Calu3 (cell line): ENCODE results near the gene MRPS33. TPM values are rescaled to one million over a fixed set of nuclear protein-coding genes. Genes with fewer than 3 reads are reported as not detected.

Experiments used
- BruUV-seq: library from RNA; stranded (reverse); fragments of 400-500 nt; replicated peaks from 2 replicates; lab custom pipeline; 2021; lab: Mats Ljungman, UMichigan
- CTCF ChIA-PET: fragments of 300-600 bp; sonication (Branson Sonifier 250); formaldehyde crosslinking; loops from one replicate; lab custom pipeline; 2022; ENCODE audit warnings: antibody characterized with exemption; lab: Charles Lee
- DNase-seq: peaks from one replicate; pipeline ENCODE4 v3.0.0; 2022
- H3K27ac Mint-ChIP-seq: one replicate; pipeline ENCODE4 v1.8.0; 2022; ENCODE audit warnings: mixed read lengths; ENCODE audit not compliant: unreplicated experiment
- H3K27me3 Mint-ChIP-seq: one replicate; pipeline ENCODE4 v1.8.0; 2022; ENCODE audit warnings: mixed read lengths; ENCODE audit not compliant: unreplicated experiment
- H3K36me3 Mint-ChIP-seq: one replicate; pipeline ENCODE4 v1.8.0; 2022; ENCODE audit warnings: mild to moderate bottlenecking, moderate library complexity, mixed read lengths; ENCODE audit not compliant: insufficient read depth, unreplicated experiment
- H3K4me1 Mint-ChIP-seq: one replicate; pipeline ENCODE4 v1.8.0; 2022; ENCODE audit warnings: mild to moderate bottlenecking, low read depth, mixed read lengths; ENCODE audit not compliant: unreplicated experiment
- H3K4me3 Mint-ChIP-seq: one replicate; pipeline ENCODE4 v1.8.0; 2022; ENCODE audit warnings: mild to moderate bottlenecking, low read depth, moderate library complexity, mixed read lengths; ENCODE audit not compliant: unreplicated experiment
- H3K9me3 Mint-ChIP-seq: one replicate; pipeline ENCODE4 v1.8.0; 2022; ENCODE audit warnings: low read depth, mixed read lengths; ENCODE audit not compliant: unreplicated experiment
- intact Hi-C: fragments of 100-400 bp; cut with micrococcal nuclease; formaldehyde crosslinking; loops from one replicate; pipeline ENCODE4 v1.10.0; 2022; ENCODE audit not compliant: unreplicated experiment
- total RNA-seq: library from RNA; stranded (reverse); gene quantifications from 2 replicates; pipeline ENCODE4 v1.2.3, GENCODE V29; 2022
- TF ChIP-seq, protein P1 (sequence below): fragments of 200-600 bp; IDR thresholded peaks from one replicate; pipeline ENCODE4 v1.8.0; 2022; ENCODE audit warnings: antibody characterized with exemption; ENCODE audit not compliant: unreplicated experiment

Gene MRPS33
- total RNA-seq, 1 experiment from 2014 or later, result 54.6 TPM

DNA sequence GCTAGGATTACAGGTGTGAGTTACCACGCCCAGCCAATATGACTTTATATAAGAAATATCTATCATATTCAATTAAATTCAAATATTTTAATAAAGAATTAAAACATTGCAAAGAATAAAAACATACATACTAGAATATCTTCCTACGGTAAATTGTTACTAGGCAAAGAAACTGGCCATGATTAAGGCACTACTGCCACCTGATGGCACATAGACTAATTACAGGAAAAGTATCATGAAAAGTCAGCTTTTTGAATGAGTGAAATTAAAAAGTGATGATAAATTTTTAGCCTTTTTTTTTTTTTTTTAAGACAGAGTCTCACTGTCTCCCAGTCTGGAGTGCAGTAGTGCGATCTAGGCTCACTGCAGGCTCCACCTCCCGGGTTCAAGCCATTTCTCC, 30.9 kb downstream of the MRPS33 start:
- intact Hi-C loops, result no loop called here
- no peaks in the 10 kb centered on the region for H3K27me3 Mint-ChIP-seq
- CTCF ChIA-PET, result interaction anchor here (0.9 to 1.0 kb wide), 2 partner anchors 27 to 173 kb away, joined by 3 to 5 read pairs; no protein-coding TSS in a partner anchor
- BruUV-seq, result no TSS peak
- DNase-seq, result no peak
- H3K4me1 Mint-ChIP-seq, result no peaks in the 10 kb centered on the region
- H3K4me3 Mint-ChIP-seq, result no peak overlapping the region
- peaks cover 3% of the 10 kb centered on the region for H3K9me3 Mint-ChIP-seq
- TF ChIP-seq, protein P1, sequence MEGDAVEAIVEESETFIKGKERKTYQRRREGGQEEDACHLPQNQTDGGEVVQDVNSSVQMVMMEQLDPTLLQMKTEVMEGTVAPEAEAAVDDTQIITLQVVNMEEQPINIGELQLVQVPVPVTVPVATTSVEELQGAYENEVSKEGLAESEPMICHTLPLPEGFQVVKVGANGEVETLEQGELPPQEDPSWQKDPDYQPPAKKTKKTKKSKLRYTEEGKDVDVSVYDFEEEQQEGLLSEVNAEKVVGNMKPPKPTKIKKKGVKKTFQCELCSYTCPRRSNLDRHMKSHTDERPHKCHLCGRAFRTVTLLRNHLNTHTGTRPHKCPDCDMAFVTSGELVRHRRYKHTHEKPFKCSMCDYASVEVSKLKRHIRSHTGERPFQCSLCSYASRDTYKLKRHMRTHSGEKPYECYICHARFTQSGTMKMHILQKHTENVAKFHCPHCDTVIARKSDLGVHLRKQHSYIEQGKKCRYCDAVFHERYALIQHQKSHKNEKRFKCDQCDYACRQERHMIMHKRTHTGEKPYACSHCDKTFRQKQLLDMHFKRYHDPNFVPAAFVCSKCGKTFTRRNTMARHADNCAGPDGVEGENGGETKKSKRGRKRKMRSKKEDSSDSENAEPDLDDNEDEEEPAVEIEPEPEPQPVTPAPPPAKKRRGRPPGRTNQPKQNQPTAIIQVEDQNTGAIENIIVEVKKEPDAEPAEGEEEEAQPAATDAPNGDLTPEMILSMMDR, result no peak
- H3K27ac Mint-ChIP-seq, result no peak overlapping the region
- no peaks in the 10 kb centered on the region for H3K36me3 Mint-ChIP-seq

DNA sequence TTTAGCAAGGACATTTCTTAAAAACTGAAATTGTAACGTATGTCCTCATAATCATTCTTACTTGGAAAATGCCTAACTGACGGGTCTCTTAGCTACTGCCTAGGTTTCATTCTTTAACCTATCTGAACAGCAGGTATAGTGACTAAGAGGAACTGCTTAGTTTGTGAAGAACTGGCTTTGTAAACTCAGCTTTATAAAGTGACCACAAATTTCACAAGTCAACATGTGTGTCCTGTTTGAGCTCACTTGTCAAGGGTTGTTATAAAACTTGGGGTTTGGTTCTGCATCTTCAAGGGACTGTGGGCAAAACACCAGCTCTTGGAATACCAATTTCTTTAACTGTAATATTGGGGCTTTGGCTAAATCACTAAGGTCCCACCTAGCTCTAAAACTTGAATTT, 32.2 kb downstream of the MRPS33 start:
- intact Hi-C loops, result no loop called here
- no TSS peak for BruUV-seq
- H3K4me3 Mint-ChIP-seq, result no peak overlapping the region
- no peaks in the 10 kb centered on the region for H3K36me3 Mint-ChIP-seq
- CTCF ChIA-PET, result interaction anchor here (0.6 kb wide), 1 partner anchor 167 kb away, joined by 3 read pairs; no protein-coding TSS in a partner anchor
- peaks cover 3% of the 10 kb centered on the region for H3K9me3 Mint-ChIP-seq
- H3K4me1 Mint-ChIP-seq, result no peaks in the 10 kb centered on the region
- TF ChIP-seq, protein P1, result no peak
- no peak overlapping the region for H3K27ac Mint-ChIP-seq
- H3K27me3 Mint-ChIP-seq, result no peaks in the 10 kb centered on the region
- no peak for DNase-seq

DNA sequence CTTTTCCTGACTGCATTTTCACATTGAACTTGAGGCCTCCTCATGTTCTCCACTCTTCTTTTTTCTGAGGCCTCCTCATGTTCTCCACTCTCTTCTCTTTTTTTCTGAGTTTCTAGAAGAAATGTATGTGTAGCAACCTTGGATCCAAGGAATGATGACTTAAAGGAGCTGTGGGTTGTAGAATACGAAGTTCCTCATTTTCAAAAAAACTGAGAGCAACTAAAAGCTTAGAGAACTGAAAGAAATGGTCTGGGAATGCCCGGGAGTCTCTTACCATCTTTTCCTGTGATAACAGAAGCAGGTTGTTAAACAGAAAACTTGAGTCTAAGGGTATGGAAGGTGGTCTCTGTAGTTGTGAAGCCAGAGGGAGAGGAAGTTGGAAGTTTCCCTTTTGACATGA, 32.8 kb downstream of the MRPS33 start:
- Mint-ChIP-seq H3K36me3 (no peaks in the 10 kb centered on the region), H3K9me3 (peaks cover 3% of the 10 kb centered on the region), H3K4me1 (no peaks in the 10 kb centered on the region), H3K27me3 (no peaks in the 10 kb centered on the region), H3K4me3 (no peak overlapping the region), H3K27ac (no peak overlapping the region)
- TF ChIP-seq, protein P1, result no peak
- intact Hi-C loops, result no loop called here
- no peak for DNase-seq
- BruUV-seq, result no TSS peak
- CTCF ChIA-PET, result no interaction called here

DNA sequence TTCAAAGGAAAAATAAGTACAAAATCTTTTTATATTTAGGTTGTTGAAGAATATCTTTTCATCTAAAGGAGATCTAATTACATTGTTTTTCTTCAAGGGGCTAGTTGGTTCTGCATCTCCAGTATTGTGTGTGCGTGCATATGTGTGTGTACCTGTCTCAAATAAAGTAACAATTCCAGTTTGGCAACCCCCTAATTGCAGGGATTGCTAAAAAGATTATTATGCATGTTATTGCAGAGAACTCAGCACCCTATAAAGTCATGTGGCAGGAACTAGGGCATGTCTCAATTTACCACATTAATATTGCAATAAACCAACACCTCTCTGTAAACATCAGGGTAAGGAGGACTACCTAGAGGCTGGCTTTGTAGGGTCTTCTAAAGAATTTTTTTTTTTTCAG, 37.0 kb downstream of the MRPS33 start:
- intact Hi-C loops, result no loop called here
- Mint-ChIP-seq H3K27me3 (no peaks in the 10 kb centered on the region), H3K36me3 (no peaks in the 10 kb centered on the region), H3K9me3 (no peaks in the 10 kb centered on the region), H3K4me1 (peaks cover 7% of the 10 kb centered on the region), H3K4me3 (no peak overlapping the region), H3K27ac (no peak overlapping the region)
- TF ChIP-seq, protein P1, result no peak
- CTCF ChIA-PET, result no interaction called here
- DNase-seq, result no peak
- no TSS peak for BruUV-seq
